Erythroblast (primary cell): ENCODE data around the gene PTGFRN.

Experiments
- GATA1 ChIP-seq: IDR thresholded peaks from 2 replicates; pipeline ENCODE4 v1.6.1; 2011; ENCODE audit warnings: low read depth, mild to moderate bottlenecking, control low read depth, low read length, moderate library complexity
- POLR2A ChIP-seq: IDR thresholded peaks from 2 replicates; pipeline ENCODE4 v1.6.1; 2011; ENCODE audit warnings: mild to moderate bottlenecking, low read length

- TF ChIP-seq POLR2A (no peak), GATA1 (no peak)
These were observed 122.5 kb downstream of the PTGFRN start for GRCh38 chr1:117032266-117032665.
